ENCODE measurements around the gene TMPRSS3. TPM values are rescaled to one million over a fixed set of nuclear protein-coding genes. Genes with fewer than 3 reads are reported as not detected.

Gene TMPRSS3
- polyA plus RNA-seq, 2 of the 4 experiments (the other 2 are of a cell fraction), result 0.10 to 0.12 TPM

- 54% methylated on average over 7 of the region's 7 CpGs for WGBS (ENCODE audit: missing lambda C conversion rate)
- no peak for TF ChIP-seq HOXA7 (CRISPR knock-in tag; IDR thresholded peaks at IDR 0.05)
- TF ChIP-seq FOSL2 (IDR thresholded peaks at IDR 0.05), result no peak
- no peak for TF ChIP-seq FOSL2 (CRISPR knock-in tag; IDR thresholded peaks at IDR 0.05)
- TF ChIP-seq ZNF302 (CRISPR knock-in tag; IDR thresholded peaks at IDR 0.05), result no peak
- Histone ChIP-seq H3K9me3 (no peaks in the 10 kb centered on the region), H3K4me3 (no peak overlapping the region), H3K27ac (no peak overlapping the region), H3K4me2 (no peak overlapping the region), H3K4me1 (no peaks in the 10 kb centered on the region)
- FAIRE-seq, result no peak
- POLR2A ChIA-PET, result no interaction called here
- CTCF ChIA-PET, result no interaction called here
- ATAC-seq, result no peak
- DNase-seq (ENCODE audit: low read depth in 1 of 2, low spot score in 1 of 2), result no peak
These were observed 30.6 kb upstream of the TMPRSS3 start for GRCh38 chr21:42426424-42426823.

- H3K9me3 ChIP-seq, result no peaks in the 10 kb centered on the region
- no peak for FAIRE-seq
- H3K27ac ChIP-seq, result no peak overlapping the region
- no peak for ATAC-seq
- no peak overlapping the region for H3K4me3 ChIP-seq
- POLR2A ChIA-PET, result no interaction called here
- H3K4me2 ChIP-seq, result no peak overlapping the region
- H3K4me1 ChIP-seq, result no peaks in the 10 kb centered on the region
- WGBS (ENCODE audit: missing lambda C conversion rate), result 49% methylated on average over 4 of the region's 4 CpGs
- TF ChIP-seq HES2 (IDR thresholded peaks at IDR 0.05) (no peak), NPAS2 (CRISPR knock-in tag; IDR thresholded peaks at IDR 0.05; ENCODE audit: borderline replicate concordance) (no peak), MAX (IDR thresholded peaks at IDR 0.05) (no peak), EP300 (IDR thresholded peaks at IDR 0.05) (no peak)
- CTCF ChIA-PET, result interaction anchor here (1.0 kb wide), 1 partner anchor 116 kb away, joined by 3 read pairs; no protein-coding TSS in a partner anchor
- no peak for DNase-seq (ENCODE audit: low read depth in 1 of 2, low spot score in 1 of 2)
These were observed 29.7 kb upstream of the TMPRSS3 start for GRCh38 chr21:42425591-42425990.

- 50% methylated on average over 7 of the region's 12 CpGs for WGBS (ENCODE audit: missing lambda C conversion rate)
- TF ChIP-seq NR3C1 (IDR thresholded peaks at IDR 0.05) (no peak), EHMT2 (IDR thresholded peaks at IDR 0.05; ENCODE audit: low read depth) (no peak), GATA3 (IDR thresholded peaks at IDR 0.05; ENCODE audit: borderline replicate concordance) (no peak), MYC (IDR thresholded peaks at IDR 0.05; ENCODE audit: borderline replicate concordance, low read length) (no peak), ZC3H11A (IDR thresholded peaks at IDR 0.05) (no peak), RAD21 (conservative IDR thresholded peaks at IDR 0.05 in 1 of 2, IDR thresholded peaks at IDR 0.05 in 1 of 2) (no peak), ESRRA (IDR thresholded peaks at IDR 0.05; ENCODE audit: borderline replicate concordance, low read length) (no peak), NPAS2 (CRISPR knock-in tag; IDR thresholded peaks at IDR 0.05; ENCODE audit: borderline replicate concordance) (no peak), TP53 (CRISPR knock-in tag; IDR thresholded peaks at IDR 0.05) (no peak), E2F6 (IDR thresholded peaks at IDR 0.05; ENCODE audit: borderline replicate concordance, low read depth) (no peak), RCOR1 (IDR thresholded peaks at IDR 0.05; ENCODE audit: low read depth, low read length) (no peak), RNF2 (IDR thresholded peaks at IDR 0.05; ENCODE audit: borderline replicate concordance, low read depth) (no peak), TFCP2L1 (CRISPR knock-in tag; IDR thresholded peaks at IDR 0.05) (no peak), FOXS1 (CRISPR knock-in tag; IDR thresholded peaks at IDR 0.05) (no peak), REST (IDR thresholded peaks at IDR 0.05) (no peak), ATOH8 (CRISPR knock-in tag; IDR thresholded peaks at IDR 0.05; ENCODE audit: low read depth) (no peak), NFE2L2 (conservative IDR thresholded peaks at IDR 0.05; ENCODE audit: low read length) (no peak)
- Histone ChIP-seq H3K4me2 (no peak overlapping the region), H3K27ac (no peak overlapping the region), H3K4me1 (no peaks in the 10 kb centered on the region), H3K4me3 (no peak overlapping the region), H3K9me3 (no peaks in the 10 kb centered on the region; the same call in 2 of the 3 replicates)
- no peak for FAIRE-seq
- ChIA-PET CTCF (interaction anchor here (1.0 kb wide), 1 partner anchor 115 kb away, joined by 3 read pairs; no protein-coding TSS in a partner anchor), POLR2A (no interaction called here)
- DNase-seq (ENCODE audit: low read depth in 1 of 2, low spot score in 1 of 2), result no peak
- no peak for ATAC-seq
These were observed 29.2 kb upstream of the TMPRSS3 start for GRCh38 chr21:42424914-42425541.
